Esophagus muscularis mucosa (tissue), 4 donors: ENCODE results near the gene NRCAM. TPM values are rescaled to one million over a fixed set of nuclear protein-coding genes. Genes with fewer than 3 reads are reported as not detected.

ENCODE experiments used
- DNase-seq: peaks from one replicate; pipeline ENCODE4 v3.0.0-alpha.2; 2017; ENCODE audit errors: extremely low spot score
- H3K27ac ChIP-seq, 4 donors: fragments of 200-600 bp; sonication (generic); replicated peaks in 1 of 4; 1 replicate in 3 of 4; 2 replicates in 1 of 4; pipeline ENCODE4 v1.5.1; 2016 to 2019; ENCODE audit warnings: mild to moderate bottlenecking in 1 of 4
- H3K27me3 ChIP-seq, 4 donors: fragments of 200-600 bp; sonication (generic); one replicate each; pipeline versions ENCODE4 v1.5.1 to v1.6.0; 2016 to 2019
- H3K36me3 ChIP-seq, 4 donors: fragments of 200-600 bp; sonication (generic); one replicate each; pipeline ENCODE4 v1.5.1; 2016 to 2019
- H3K4me1 ChIP-seq, 4 donors: fragments of 200-600 bp; sonication (generic); one replicate each; pipeline ENCODE4 v1.5.1; 2016 to 2019
- H3K4me3 ChIP-seq, 4 donors: fragments of 200-600 bp; sonication (generic); 1 replicate in 2 of 4; 2 replicates in 2 of 4; pipeline ENCODE4 v1.5.1; 2016 to 2019; ENCODE audit warnings: mild to moderate bottlenecking in 4 of 4, moderate library complexity in 1 of 4
- H3K9me3 ChIP-seq, 4 donors: fragments of 200-600 bp; sonication (generic); 1 replicate in 3 of 4; 2 replicates in 1 of 4; pipeline ENCODE4 v1.5.1; 2016 to 2019
- EP300 ChIP-seq: sonication (generic); formaldehyde crosslinking; IDR thresholded peaks from one replicate; pipeline ENCODE4 v1.6.1; 2017; ENCODE audit warnings: antibody characterized with exemption
- POLR2A ChIP-seq: fragments of 450-650 bp; IDR thresholded peaks from one replicate; pipeline ENCODE4 v1.6.1; 2017; ENCODE audit warnings: antibody characterized with exemption, moderate library complexity, mild to moderate bottlenecking, low read depth
- POLR2AphosphoS5 ChIP-seq, 2 donors: sonication (generic); formaldehyde crosslinking; IDR thresholded peaks; one replicate each; pipeline ENCODE4 v1.6.1; 2017; ENCODE audit warnings: antibody characterized with exemption in 2 of 2
- WGBS: methylation state at CpG from one replicate; pipeline ENCODE4 v1.1.5; 2018; 5-methylcytosine and 5-hydroxymethylcytosine counted together
- intact Hi-C: fragments of 100-400 bp; cut with DNase I; formaldehyde crosslinking; loops from one replicate; pipeline ENCODE4 v1.15.1; 2023
- total RNA-seq, 4 donors: library from RNA; depleted of rRNA; stranded (reverse); fragments of >200 nt; gene quantifications; one replicate each; pipeline versions ENCODE4 v1.1.0 to v1.2.1, GENCODE V29; 2016
- TF ChIP-seq, protein P1 (sequence below), 3 experiments: fragments of 200-600 bp in 2 of 3; fragments of 450-650 bp in 1 of 3; sonication (generic) in 2 of 3; IDR thresholded peaks; one replicate each; pipeline ENCODE4 v1.5.1; 2017 to 2019; ENCODE audit warnings: antibody characterized with exemption in 3 of 3, mild to moderate bottlenecking in 2 of 3, moderate library complexity in 1 of 3

The NRCAM gene
- total RNA-seq, 4 donors from 2014 or later, result 2.9 to 5.2 (median 3.3) TPM

DNA sequence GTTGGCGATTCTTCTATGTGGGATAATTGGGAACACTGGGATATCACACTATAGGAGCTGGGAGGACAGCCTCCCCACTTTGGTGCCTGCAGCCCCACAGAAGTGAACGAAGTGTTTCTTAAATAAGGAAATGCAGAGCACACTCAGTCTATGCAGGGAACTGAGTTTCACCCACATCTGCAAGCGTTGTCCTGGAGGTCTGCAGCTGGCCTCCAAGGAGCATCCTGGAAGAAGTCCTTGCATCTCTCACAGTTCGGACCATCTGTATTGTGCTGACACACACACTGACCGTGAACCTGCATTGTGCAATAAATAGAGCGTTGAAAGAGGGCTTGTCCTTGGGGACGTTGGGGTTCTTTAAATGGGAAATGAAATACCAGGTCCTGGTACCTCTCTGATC, 351.9 kb downstream of the NRCAM start:
- Histone ChIP-seq H3K27me3 (no peaks in the 10 kb centered on the region), H3K36me3 (no peaks in the 10 kb centered on the region), H3K4me3 (no peak overlapping the region), H3K4me1 (peaks cover 0 to 15% (median 5%) of the 10 kb centered on the region in 4 donors), H3K27ac (no peak overlapping the region), H3K9me3 (no peaks in the 10 kb centered on the region)
- TF ChIP-seq POLR2A, result no peak
- TF ChIP-seq, protein P1, sequence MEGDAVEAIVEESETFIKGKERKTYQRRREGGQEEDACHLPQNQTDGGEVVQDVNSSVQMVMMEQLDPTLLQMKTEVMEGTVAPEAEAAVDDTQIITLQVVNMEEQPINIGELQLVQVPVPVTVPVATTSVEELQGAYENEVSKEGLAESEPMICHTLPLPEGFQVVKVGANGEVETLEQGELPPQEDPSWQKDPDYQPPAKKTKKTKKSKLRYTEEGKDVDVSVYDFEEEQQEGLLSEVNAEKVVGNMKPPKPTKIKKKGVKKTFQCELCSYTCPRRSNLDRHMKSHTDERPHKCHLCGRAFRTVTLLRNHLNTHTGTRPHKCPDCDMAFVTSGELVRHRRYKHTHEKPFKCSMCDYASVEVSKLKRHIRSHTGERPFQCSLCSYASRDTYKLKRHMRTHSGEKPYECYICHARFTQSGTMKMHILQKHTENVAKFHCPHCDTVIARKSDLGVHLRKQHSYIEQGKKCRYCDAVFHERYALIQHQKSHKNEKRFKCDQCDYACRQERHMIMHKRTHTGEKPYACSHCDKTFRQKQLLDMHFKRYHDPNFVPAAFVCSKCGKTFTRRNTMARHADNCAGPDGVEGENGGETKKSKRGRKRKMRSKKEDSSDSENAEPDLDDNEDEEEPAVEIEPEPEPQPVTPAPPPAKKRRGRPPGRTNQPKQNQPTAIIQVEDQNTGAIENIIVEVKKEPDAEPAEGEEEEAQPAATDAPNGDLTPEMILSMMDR (IDR thresholded peaks at IDR 0.05), result no peak
- peak; percentile 72 for DNase-seq
- intact Hi-C loops, result no loop called here
- 81% methylated on average over 7 of the region's 7 CpGs for WGBS

DNA sequence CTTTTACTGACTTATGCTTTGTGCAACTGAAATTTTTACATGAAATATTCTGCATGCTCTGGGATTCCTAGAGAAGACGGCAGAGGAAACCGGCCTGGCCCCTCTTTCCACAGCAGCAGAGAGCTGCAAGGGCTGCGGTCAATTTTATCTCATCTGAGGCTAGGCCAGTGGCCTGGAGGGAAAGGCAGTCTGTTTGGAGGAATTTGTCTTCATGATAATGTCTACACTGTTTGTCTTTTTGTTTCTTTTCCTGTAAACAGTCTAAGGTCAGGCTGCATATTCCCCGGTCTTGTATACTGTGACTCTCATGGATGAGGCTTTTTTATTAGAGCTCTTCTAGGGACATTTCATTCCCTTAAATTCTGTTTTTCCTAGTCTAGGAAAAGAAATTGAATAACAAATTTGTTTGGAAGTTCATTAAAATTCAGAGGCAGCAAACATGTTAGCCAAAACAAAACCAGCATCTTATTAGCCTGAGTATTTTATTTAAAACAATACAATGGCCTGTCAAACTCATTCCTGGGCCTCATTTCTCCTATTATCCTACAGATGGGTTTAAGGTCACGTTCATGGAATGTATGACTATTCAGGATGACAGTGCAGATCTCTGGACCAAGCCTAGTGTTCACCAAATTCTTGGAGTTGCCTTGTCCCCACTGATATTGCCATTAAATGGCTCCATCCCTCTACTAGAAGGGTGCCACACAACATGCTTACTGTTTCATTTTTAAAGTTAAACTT, 352.5 kb downstream of the NRCAM start:
- no peak overlapping the region for H3K27ac ChIP-seq
- TF ChIP-seq POLR2AphosphoS5 (IDR thresholded peaks at IDR 0.05) (no peak), POLR2A (no peak), EP300 (no peak)
- TF ChIP-seq, protein P1 (IDR thresholded peaks at IDR 0.05), result no peak
- peak; percentile 29 for DNase-seq
- no peaks in the 10 kb centered on the region for H3K36me3 ChIP-seq
- H3K4me1 ChIP-seq, result peaks cover 0 to 21% (median 10%) of the 10 kb centered on the region in 4 donors
- no peak overlapping the region for H3K4me3 ChIP-seq
- intact Hi-C loops, result no loop called here
- no peaks in the 10 kb centered on the region for H3K9me3 ChIP-seq
- WGBS, result 92% methylated on average over 5 of the region's 5 CpGs
- no peaks in the 10 kb centered on the region for H3K27me3 ChIP-seq

DNA sequence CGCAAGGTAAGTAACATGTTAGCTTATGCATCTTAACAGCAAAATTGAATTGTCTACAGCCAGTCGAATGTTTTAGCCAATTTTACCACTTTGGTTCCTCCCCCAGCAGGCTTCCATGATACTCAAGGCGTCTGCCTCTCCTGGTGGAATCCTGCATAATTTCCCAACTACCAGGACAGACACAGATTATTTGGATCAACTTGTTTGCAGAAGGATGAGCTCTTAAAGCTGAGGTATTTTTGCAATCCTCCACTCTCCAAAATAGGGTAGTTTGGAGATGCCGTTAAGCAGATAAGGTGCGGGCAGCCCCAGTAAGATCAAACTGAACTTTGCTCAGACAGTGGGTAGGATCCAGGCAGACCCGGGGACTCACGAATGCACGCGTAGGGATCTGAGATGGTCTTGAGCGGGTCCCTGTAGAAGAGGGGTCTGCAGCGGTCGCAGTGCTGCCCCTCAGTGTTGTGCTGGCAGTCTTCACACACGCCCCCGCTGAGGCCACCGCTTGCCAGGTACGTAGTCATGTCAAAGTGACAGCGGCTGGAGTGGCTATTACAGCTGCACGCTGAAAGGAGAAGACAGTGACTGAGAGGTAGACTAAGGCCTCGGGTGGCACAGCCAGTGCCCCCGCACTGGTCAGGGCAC, 353.4 kb downstream of the NRCAM start:
- Histone ChIP-seq H3K27ac (no peak overlapping the region), H3K9me3 (no peaks in the 10 kb centered on the region), H3K4me1 (peaks cover 0 to 24% (median 17%) of the 10 kb centered on the region in 4 donors), H3K4me3 (no peak overlapping the region), H3K36me3 (no peaks in the 10 kb centered on the region), H3K27me3 (no peaks in the 10 kb centered on the region)
- TF ChIP-seq POLR2AphosphoS5 (IDR thresholded peaks at IDR 0.05), result no peak
- no peak for TF ChIP-seq EP300
- TF ChIP-seq, protein P1 (IDR thresholded peaks at IDR 0.05), result no peak
- TF ChIP-seq POLR2A, result no peak
- intact Hi-C loops, result no loop called here
- WGBS, result 97% methylated on average over 20 of the region's 20 CpGs
- peak; percentile 84 for DNase-seq

DNA sequence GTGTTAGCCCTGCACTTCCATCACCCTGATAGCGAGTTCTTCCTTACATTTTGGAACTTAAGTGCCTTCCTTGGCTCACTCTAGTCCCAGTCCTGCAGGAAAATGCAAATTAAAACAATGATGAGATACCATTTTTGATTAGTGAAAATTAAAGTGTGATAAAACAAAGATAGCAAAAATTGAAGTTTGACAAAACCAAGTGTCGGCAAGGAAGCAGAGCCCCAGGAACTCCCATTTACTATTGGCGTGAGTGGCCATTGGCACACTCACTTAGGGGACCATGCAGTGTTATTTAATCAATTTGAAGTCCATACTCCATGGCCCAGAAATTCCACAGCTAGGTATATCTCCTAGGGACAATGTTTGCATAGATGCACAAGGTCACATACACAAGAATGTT, 354.5 kb downstream of the NRCAM start:
- WGBS, result 96% methylated on average over 3 of the region's 3 CpGs
- no peaks in the 10 kb centered on the region for H3K27me3 ChIP-seq
- no peaks in the 10 kb centered on the region for H3K9me3 ChIP-seq
- no peak for TF ChIP-seq EP300
- TF ChIP-seq POLR2AphosphoS5 (IDR thresholded peaks at IDR 0.05), result no peak
- no peak for TF ChIP-seq POLR2A
- TF ChIP-seq, protein P1 (IDR thresholded peaks at IDR 0.05), result no peak
- no peaks in the 10 kb centered on the region for H3K36me3 ChIP-seq
- H3K27ac ChIP-seq, result no peak overlapping the region
- no peak overlapping the region for H3K4me3 ChIP-seq
- H3K4me1 ChIP-seq, result peaks cover 0 to 23% (median 14%) of the 10 kb centered on the region in 4 donors
- DNase-seq, result no peak
- intact Hi-C loops, result no loop called here
